Measurements from ENCODE around the gene PNP. TPM values are rescaled to one million over a fixed set of nuclear protein-coding genes. Genes with fewer than 3 reads are reported as not detected.

PNP gene
- total and polyA plus RNA-seq, 2 of the 8 experiments (the other 6 are each of a cell fraction or from before 2014, with no cell fraction given), result 108 to 130 TPM

GRCh38 chr14:20428802-20429201 is 40.4 kb upstream of the PNP start (continued):
- TF ChIP-seq CHD7 (IDR thresholded peaks at IDR 0.05; ENCODE audit: insufficient replicate concordance, low read length) (no peak), KDM5A (IDR thresholded peaks at IDR 0.05; ENCODE audit: low read length) (no peak), SP4 (IDR thresholded peaks at IDR 0.05; ENCODE audit: low read length) (no peak)
